Naive thymus-derived CD4-positive, alpha-beta T cell (primary cell): ENCODE data around the gene SSBP2. TPM values are rescaled to one million over a fixed set of nuclear protein-coding genes. Genes with fewer than 3 reads are reported as not detected.
A peak's percentile ranks its signal among the peaks of the same experiment; 100 is the strongest.

Experiments used
- ATAC-seq: fragments of 150-1000 bp; cut with Tn5 transposase; 2 replicates; pipeline ENCODE4 v1.10.0; 2021; ENCODE audit warnings: mild to moderate bottlenecking, moderate library complexity
- CTCF ChIA-PET: fragments of 350-600 bp; sonication (Branson Sonifier 250); formaldehyde crosslinking; loops from one replicate; lab custom pipeline; 2021; ENCODE audit warnings: antibody characterized with exemption; lab: Charles Lee
- POLR2A ChIA-PET: fragments of 350-600 bp; sonication (Branson Sonifier 250); formaldehyde crosslinking; loops from one replicate; lab custom pipeline; 2021; ENCODE audit warnings: antibody characterized with exemption, inconsistent platforms; lab: Charles Lee
- DNase-seq, 9 donors: peaks; one replicate each; pipeline versions ENCODE4 v3.0.0 to v3.0.0-alpha.2; 2020 to 2022; ENCODE audit warnings: mixed read lengths in 1 of 9
- H3K27ac ChIP-seq: one replicate; pipeline ENCODE4 v1.7.0; 2013; ENCODE audit warnings: mild to moderate bottlenecking, low read depth, low read length, moderate library complexity
- H3K27me3 ChIP-seq, 2 donors: one replicate each; pipeline ENCODE4 v1.7.0; 2013; ENCODE audit warnings: low read length in 2 of 2, mild to moderate bottlenecking in 2 of 2, moderate library complexity in 2 of 2; ENCODE audit not compliant: control insufficient read depth in 2 of 2, insufficient read depth in 2 of 2
- H3K36me3 ChIP-seq, 3 experiments: 1 replicate in 2 of 3; 2 replicates in 1 of 3; pipeline ENCODE4 v1.7.0; 2013; ENCODE audit warnings: low read length in 3 of 3, mild to moderate bottlenecking in 3 of 3, moderate library complexity in 1 of 3; ENCODE audit not compliant: insufficient read depth in 3 of 3, control insufficient read depth in 2 of 3
- H3K4me1 ChIP-seq, 2 donors: one replicate each; pipeline ENCODE4 v1.7.0; 2013; ENCODE audit warnings: low read length in 2 of 2, mild to moderate bottlenecking in 2 of 2, moderate library complexity in 1 of 2; ENCODE audit not compliant: control insufficient read depth in 2 of 2, insufficient read depth in 2 of 2
- H3K4me3 ChIP-seq: 2 replicates; pipeline ENCODE4 v1.7.0; 2013; ENCODE audit warnings: mild to moderate bottlenecking, low read length
- H3K9me3 ChIP-seq, 3 experiments: 1 replicate in 2 of 3; 2 replicates in 1 of 3; pipeline ENCODE4 v1.7.0; 2013; ENCODE audit warnings: low read length in 3 of 3; ENCODE audit not compliant: control insufficient read depth in 2 of 3
- H3K27ac Mint-ChIP-seq, 9 donors: one replicate each; pipeline ENCODE4 v1.8.0; 2020 to 2022; ENCODE audit warnings: mixed read lengths in 9 of 9, mild to moderate bottlenecking in 8 of 9, moderate library complexity in 5 of 9, inconsistent platforms in 2 of 9
- H3K27me3 Mint-ChIP-seq, 5 donors: one replicate each; pipeline ENCODE4 v1.8.0; 2021 to 2022; ENCODE audit warnings: mixed read lengths in 5 of 5, mild to moderate bottlenecking in 1 of 5
- H3K36me3 Mint-ChIP-seq, 5 donors: one replicate each; pipeline ENCODE4 v1.8.0; 2020 to 2022; ENCODE audit warnings: mixed read lengths in 5 of 5, mild to moderate bottlenecking in 3 of 5, inconsistent platforms in 1 of 5
- H3K4me1 Mint-ChIP-seq, 7 donors: one replicate each; pipeline ENCODE4 v1.8.0; 2020 to 2022; ENCODE audit warnings: mixed read lengths in 7 of 7, mild to moderate bottlenecking in 3 of 7, inconsistent platforms in 1 of 7
- H3K4me3 Mint-ChIP-seq, 10 donors: one replicate each; pipeline ENCODE4 v1.8.0; 2020 to 2022; ENCODE audit warnings: mild to moderate bottlenecking in 10 of 10, mixed read lengths in 10 of 10, moderate library complexity in 6 of 10, inconsistent platforms in 2 of 10
- H3K9me3 Mint-ChIP-seq, 11 donors: one replicate each; pipeline ENCODE4 v1.8.0; 2020 to 2022; ENCODE audit warnings: mixed read lengths in 11 of 11, mild to moderate bottlenecking in 4 of 11, inconsistent platforms in 1 of 11, moderate library complexity in 1 of 11
- intact Hi-C, 2 donors: fragments of 100-400 bp; cut with micrococcal nuclease; formaldehyde crosslinking; loops; one replicate each; pipeline ENCODE4 v1.15.1; 2023
- polyA plus RNA-seq, 2 donors: library from polyadenylated mRNA; unstranded; fragments of 300-500 nt; fragmentation: Illumina TruSeq; gene quantifications; one replicate each; pipeline ENCODE4 v1.2.3, GENCODE V29; 2021
- total RNA-seq, 6 experiments: library from RNA in 5 of 6; stranded (reverse) in 5 of 6; gene quantifications; 1 replicate in 5 of 6; 2 replicates in 1 of 6; pipeline ENCODE4 v1.2.3 and lab custom pipeline; 2021 to 2026

The SSBP2 gene
- total and polyA plus RNA-seq, 7 experiments from 2014 or later = 36.7 to 99.8 (median 70.7) TPM

DNA sequence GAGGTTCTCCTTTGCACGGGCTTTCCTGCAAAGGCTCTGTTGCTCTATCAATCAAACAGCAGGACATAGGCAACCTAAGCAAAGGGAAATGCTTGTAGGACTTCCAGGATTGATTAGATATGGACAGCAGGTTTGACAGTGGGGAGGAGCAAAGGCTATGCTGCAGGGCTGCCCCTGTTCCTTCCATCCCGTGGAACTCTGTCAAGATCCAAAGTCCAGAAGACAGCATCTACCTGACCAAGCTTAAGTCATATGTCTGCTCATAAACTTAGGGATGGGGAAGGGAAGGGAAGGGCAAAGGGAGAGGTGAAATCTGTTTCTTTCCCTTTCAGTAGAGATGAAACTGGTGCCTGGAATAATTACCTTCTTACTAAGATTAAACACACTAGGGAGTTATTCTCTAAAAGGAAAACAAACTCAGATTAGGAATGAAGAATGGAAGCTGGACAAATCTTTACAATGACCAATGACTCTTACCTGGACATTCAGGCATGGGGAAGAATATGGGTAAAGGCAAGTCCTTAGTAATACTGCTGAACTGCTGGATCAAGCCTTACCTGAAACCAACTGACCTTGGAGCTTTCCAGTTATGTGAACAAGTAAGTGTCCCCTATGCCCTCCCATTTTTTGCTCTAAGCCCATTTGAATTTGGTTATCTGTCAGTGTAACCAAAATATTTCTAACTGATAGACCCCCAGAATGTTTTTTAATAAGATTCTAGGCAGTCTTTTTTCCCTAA lies 348.5 kb downstream of the SSBP2 start:
- no peak overlapping the region for H3K4me3 Mint-ChIP-seq
- intact Hi-C loops = no loop called here
- DNase-seq (no peak), ATAC-seq (no peak)
- peaks cover 0 to 21% (median 5%) of the 10 kb centered on the region in 5 donors for H3K27me3 Mint-ChIP-seq
- peaks cover 0 to 12% (median 3%) of the 10 kb centered on the region in 5 donors for H3K36me3 Mint-ChIP-seq
- peaks cover 0 to 2% (median 0%) of the 10 kb centered on the region in 7 donors for H3K4me1 Mint-ChIP-seq
- no peak overlapping the region for H3K27ac Mint-ChIP-seq
- peaks cover 0 to 3% (median 0%) of the 10 kb centered on the region in 11 donors for H3K9me3 Mint-ChIP-seq
- no peaks in the 10 kb centered on the region for H3K36me3 ChIP-seq
- ChIA-PET POLR2A (no interaction called here), CTCF (no interaction called here)
- H3K9me3 ChIP-seq = no peaks in the 10 kb centered on the region
- H3K27ac ChIP-seq = no peak overlapping the region
- H3K27me3 ChIP-seq = no peaks in the 10 kb centered on the region
- no peak overlapping the region for H3K4me3 ChIP-seq
- H3K4me1 ChIP-seq = no peaks in the 10 kb centered on the region

DNA sequence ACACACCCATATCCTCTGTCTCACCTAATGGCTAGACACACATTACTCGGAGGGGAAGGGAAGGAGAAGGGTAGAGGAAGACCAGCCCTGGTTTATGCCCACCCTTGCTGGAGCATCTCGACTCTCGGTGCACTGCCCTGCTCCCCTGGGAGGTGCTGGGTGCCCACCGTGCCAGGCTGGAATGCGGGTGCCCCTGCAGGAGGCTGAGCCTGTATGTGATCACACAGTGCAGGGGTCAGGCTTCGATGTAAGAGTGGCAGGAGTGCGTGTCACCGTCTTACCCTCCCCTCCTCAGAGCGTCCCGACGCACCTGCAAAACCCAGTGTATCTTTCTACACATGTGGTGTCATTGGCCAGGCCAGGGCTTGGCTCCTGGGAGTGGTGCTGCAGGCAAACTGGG lies 349.6 kb downstream of the SSBP2 start:
- ChIA-PET POLR2A (no interaction called here), CTCF (no interaction called here)
- peaks cover 0 to 2% (median 0%) of the 10 kb centered on the region in 7 donors for H3K4me1 Mint-ChIP-seq
- intact Hi-C loops = no loop called here
- Histone ChIP-seq H3K9me3 (no peaks in the 10 kb centered on the region), H3K36me3 (no peaks in the 10 kb centered on the region), H3K4me3 (no peak overlapping the region), H3K27ac (no peak overlapping the region), H3K4me1 (no peaks in the 10 kb centered on the region), H3K27me3 (no peaks in the 10 kb centered on the region)
- no peak for DNase-seq
- H3K36me3 Mint-ChIP-seq = peaks cover 0 to 7% (median 0%) of the 10 kb centered on the region in 5 donors
- peaks cover 3 to 28% (median 16%) of the 10 kb centered on the region in 5 donors for H3K27me3 Mint-ChIP-seq
- H3K4me3 Mint-ChIP-seq = no peak overlapping the region
- no peak overlapping the region for H3K27ac Mint-ChIP-seq
- peaks cover 0 to 3% (median 0%) of the 10 kb centered on the region in 11 donors for H3K9me3 Mint-ChIP-seq
- no peak for ATAC-seq

DNA sequence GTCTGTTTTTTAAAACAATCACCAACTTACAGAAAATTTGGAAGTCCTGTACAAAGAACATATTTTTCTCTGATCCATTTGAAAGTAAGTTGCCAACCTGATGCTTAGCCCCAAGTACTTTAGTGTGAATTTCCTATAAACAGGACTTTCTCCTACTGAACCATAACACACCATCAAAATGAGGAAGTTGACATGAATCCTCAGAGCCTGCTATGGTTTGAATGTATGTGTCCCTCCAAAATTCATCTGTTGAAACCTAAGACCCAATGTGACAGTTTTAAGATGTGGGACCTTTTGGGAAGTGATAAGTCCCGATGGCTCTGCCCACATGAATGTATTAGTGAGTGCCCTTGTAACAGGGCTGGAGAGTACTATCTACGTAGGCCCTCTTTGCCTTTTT lies 350.5 kb downstream of the SSBP2 start:
- Mint-ChIP-seq H3K27me3 (peaks cover 10 to 35% (median 25%) of the 10 kb centered on the region in 5 donors), H3K4me1 (peaks cover 0 to 2% (median 0%) of the 10 kb centered on the region in 7 donors), H3K4me3 (no peak overlapping the region), H3K36me3 (peaks cover 0 to 7% (median 0%) of the 10 kb centered on the region in 5 donors), H3K27ac (no peak overlapping the region), H3K9me3 (peaks cover 0 to 8% (median 1%) of the 10 kb centered on the region in 11 donors)
- Histone ChIP-seq H3K36me3 (no peaks in the 10 kb centered on the region), H3K9me3 (no peaks in the 10 kb centered on the region), H3K4me1 (no peaks in the 10 kb centered on the region), H3K4me3 (no peak overlapping the region), H3K27ac (no peak overlapping the region), H3K27me3 (no peaks in the 10 kb centered on the region)
- ChIA-PET CTCF (no interaction called here), POLR2A (no interaction called here)
- ATAC-seq (no peak), DNase-seq (no peak)
- intact Hi-C loops = no loop called here

DNA sequence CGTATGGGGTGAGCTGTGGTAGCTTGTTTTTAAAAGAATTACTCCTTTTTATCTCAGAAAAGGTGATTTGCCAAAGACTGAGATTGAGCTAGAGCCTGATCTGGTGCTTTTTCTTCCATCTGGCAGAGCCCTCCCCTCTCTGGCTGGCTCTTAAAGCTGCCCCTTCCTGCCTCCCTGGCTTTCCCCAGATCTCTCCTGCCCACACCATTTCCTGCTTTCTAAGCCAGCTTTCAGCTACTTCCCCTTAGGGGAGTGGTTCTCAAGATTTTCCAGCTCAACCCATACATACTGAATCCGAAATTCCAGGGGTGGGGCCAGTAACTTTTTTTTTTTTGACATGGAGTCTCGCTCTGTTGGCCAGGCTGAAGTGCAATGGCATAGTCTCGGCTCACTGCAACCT lies 352.2 kb downstream of the SSBP2 start:
- CTCF ChIA-PET = no interaction called here
- H3K4me3 Mint-ChIP-seq = no peak overlapping the region
- peaks cover 0 to 5% (median 0%) of the 10 kb centered on the region in 7 donors for H3K4me1 Mint-ChIP-seq

DNA sequence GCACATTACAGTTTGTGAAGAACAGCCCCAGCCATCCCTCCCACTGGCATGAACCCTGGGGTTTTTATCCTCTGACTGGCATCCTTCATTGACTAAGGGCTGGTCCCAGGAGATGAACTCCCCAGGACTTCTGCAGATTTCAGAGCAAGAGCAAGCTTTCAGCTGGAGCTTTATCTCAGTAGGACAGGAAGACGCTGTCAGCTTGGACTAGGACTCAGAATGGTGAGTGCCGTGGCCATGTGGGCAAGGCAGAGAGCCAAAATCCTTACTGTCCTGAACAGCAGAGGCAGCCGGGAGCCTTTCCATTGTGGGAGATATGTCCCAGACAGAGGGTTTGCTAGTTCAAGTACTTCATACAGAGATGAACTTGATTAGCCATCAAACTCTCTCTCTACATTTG lies 353.7 kb downstream of the SSBP2 start:
- peaks cover 0 to 12% (median 6%) of the 10 kb centered on the region in 11 donors for H3K9me3 Mint-ChIP-seq
- H3K4me1 Mint-ChIP-seq = peaks cover 0 to 8% (median 2%) of the 10 kb centered on the region in 7 donors
- H3K4me3 Mint-ChIP-seq = no peak overlapping the region
- ChIA-PET CTCF (no interaction called here), POLR2A (no interaction called here)
- no peaks in the 10 kb centered on the region for H3K4me1 ChIP-seq
- H3K9me3 ChIP-seq = peaks cover 0 to 4% (median 0%) of the 10 kb centered on the region in 3 experiments
- ATAC-seq (peak; percentile 14), DNase-seq (no peak)
- no peak overlapping the region for H3K27ac ChIP-seq
- H3K36me3 ChIP-seq = no peaks in the 10 kb centered on the region
- intact Hi-C loops = no loop called here
- peaks cover 34 to 58% (median 44%) of the 10 kb centered on the region in 5 donors for H3K27me3 Mint-ChIP-seq
- H3K27me3 ChIP-seq = peaks cover 0 to 10% of the 10 kb centered on the region in 2 donors
- peak overlapping the region in 1 of 9 donors; percentile 20 for H3K27ac Mint-ChIP-seq
- H3K36me3 Mint-ChIP-seq = peaks cover 0 to 3% (median 0%) of the 10 kb centered on the region in 5 donors
- no peak overlapping the region for H3K4me3 ChIP-seq

More for the DNA sequence above, 352.2 kb downstream of the SSBP2 start:
- Histone ChIP-seq H3K9me3 (peaks cover 0 to 4% (median 0%) of the 10 kb centered on the region in 3 experiments), H3K36me3 (no peaks in the 10 kb centered on the region), H3K27me3 (no peaks in the 10 kb centered on the region), H3K4me1 (no peaks in the 10 kb centered on the region), H3K27ac (no peak overlapping the region), H3K4me3 (no peak overlapping the region)
- H3K9me3 Mint-ChIP-seq = peaks cover 0 to 12% (median 6%) of the 10 kb centered on the region in 11 donors
- H3K36me3 Mint-ChIP-seq = peaks cover 0 to 4% (median 0%) of the 10 kb centered on the region in 5 donors
- intact Hi-C loops = no loop called here
- H3K27ac Mint-ChIP-seq = no peak overlapping the region
- DNase-seq (no peak), ATAC-seq (no peak)
- peaks cover 21 to 47% (median 30%) of the 10 kb centered on the region in 5 donors for H3K27me3 Mint-ChIP-seq
- POLR2A ChIA-PET = no interaction called here

DNA sequence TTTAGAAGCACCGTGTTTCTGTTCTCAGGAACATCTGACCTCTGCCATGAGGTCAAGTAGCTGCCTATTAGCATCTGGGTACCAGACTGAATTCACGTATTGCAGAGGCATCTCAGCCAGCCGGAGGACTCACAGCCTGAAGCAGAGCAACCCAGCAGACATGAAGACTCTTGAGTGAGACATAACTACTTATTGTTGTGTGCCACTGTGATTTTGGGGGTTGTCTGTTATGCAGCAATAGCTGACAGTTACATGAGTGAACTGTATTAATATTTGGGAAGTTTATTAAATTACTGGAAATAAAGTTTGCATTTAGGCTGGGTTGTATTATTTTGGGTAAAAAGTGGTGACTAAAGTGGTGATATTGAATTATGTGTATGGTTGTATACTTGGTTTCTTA lies 355.6 kb downstream of the SSBP2 start:
- peaks cover 52 to 74% (median 60%) of the 10 kb centered on the region in 5 donors for H3K27me3 Mint-ChIP-seq
- no peak overlapping the region for H3K27ac Mint-ChIP-seq
- Histone ChIP-seq H3K9me3 (peaks cover 0 to 4% (median 0%) of the 10 kb centered on the region in 3 experiments), H3K4me3 (peak overlapping the region; percentile 17), H3K4me1 (no peaks in the 10 kb centered on the region), H3K27me3 (peaks cover 0 to 10% of the 10 kb centered on the region in 2 donors), H3K36me3 (no peaks in the 10 kb centered on the region), H3K27ac (no peak overlapping the region)
- intact Hi-C loops = no loop called here
- POLR2A ChIA-PET = no interaction called here
- no peak for ATAC-seq
- H3K36me3 Mint-ChIP-seq = peaks cover 0 to 8% (median 0%) of the 10 kb centered on the region in 5 donors
- CTCF ChIA-PET = interaction anchor here (0.7 kb wide), 1 partner anchor 30 kb away, joined by 3 read pairs; no protein-coding TSS in a partner anchor
- no peak for DNase-seq
- peaks cover 0 to 12% (median 7%) of the 10 kb centered on the region in 11 donors for H3K9me3 Mint-ChIP-seq
- H3K4me1 Mint-ChIP-seq = peaks cover 0 to 8% (median 2%) of the 10 kb centered on the region in 7 donors
- no peak overlapping the region for H3K4me3 Mint-ChIP-seq
